ENCODE measurements around the gene ZNF138.
A peak's percentile ranks its signal among the peaks of the same experiment; 100 is the strongest.
"Not testable (repeated sequence)": the region's sequence is repeated elsewhere in the genome, so short reads cannot be mapped to it uniquely, and the experiment has no call there.

The ZNF138 gene

GRCh38 chr7:64794171-64794844, at the start of gene ZNF138:
Gene ZNF138 (plus strand): TSS chr7:64794428. CDS start chr7:64794569, 141 bp downstream.
- DNase-seq = peak; percentile 97

GRCh38 chr7:64744680-64745079, 49.5 kb upstream of the ZNF138 start:
- no peak for DNase-seq

- no peak for DNase-seq
These were observed 46.4 kb upstream of the ZNF138 start for GRCh38 chr7:64747802-64748201.

- DNase-seq = no peak
These were observed 41.2 kb upstream of the ZNF138 start for GRCh38 chr7:64753032-64753431.

- no peak for DNase-seq
These were observed 38.4 kb upstream of the ZNF138 start for GRCh38 chr7:64755865-64756264.

GRCh38 chr7:64758151-64758550, 36.1 kb upstream of the ZNF138 start:
- DNase-seq = no peak

GRCh38 chr7:64768824-64769223, 25.4 kb upstream of the ZNF138 start:
- no peak for DNase-seq

- DNase-seq = no peak
These were observed 19.9 kb upstream of the ZNF138 start for GRCh38 chr7:64774204-64774842.

- DNase-seq = no peak
These were observed 18.9 kb upstream of the ZNF138 start for GRCh38 chr7:64775289-64775688.

GRCh38 chr7:64784842-64785241, 9.4 kb upstream of the ZNF138 start:
- not testable (repeated sequence) for DNase-seq

- no peak for DNase-seq
These were observed 6.9 kb upstream of the ZNF138 start for GRCh38 chr7:64787295-64787694.

- DNase-seq = not testable (repeated sequence)
These were observed 5.0 kb upstream of the ZNF138 start for GRCh38 chr7:64789241-64789640.

- no peak for DNase-seq
These were observed 997 bp upstream of the ZNF138 start for GRCh38 chr7:64793106-64793755.

- DNase-seq = no peak
These were observed 948 bp downstream of the ZNF138 start for GRCh38 chr7:64795176-64795575.

GRCh38 chr7:64799169-64799568, 4.9 kb downstream of the ZNF138 start:
- DNase-seq = not testable (repeated sequence)

GRCh38 chr7:64802699-64803098, 8.5 kb downstream of the ZNF138 start:
- no peak for DNase-seq

- DNase-seq = no peak
These were observed 13.6 kb downstream of the ZNF138 start for GRCh38 chr7:64807731-64808365.

GRCh38 chr7:64811767-64812166, 17.5 kb downstream of the ZNF138 start:
- no peak for DNase-seq

- no peak for DNase-seq
These were observed 36.7 kb downstream of the ZNF138 start for GRCh38 chr7:64830926-64831325.

GRCh38 chr7:64832136-64832535, 37.9 kb downstream of the ZNF138 start:
- no peak for DNase-seq

- DNase-seq = no peak
These were observed 40.8 kb downstream of the ZNF138 start for GRCh38 chr7:64834989-64835388.

- not testable (repeated sequence) for DNase-seq
These were observed 41.6 kb downstream of the ZNF138 start for GRCh38 chr7:64835856-64836255.

GRCh38 chr7:64838051-64838450, 43.8 kb downstream of the ZNF138 start:
- not testable (repeated sequence) for DNase-seq

- no peak for DNase-seq
These were observed 44.5 kb downstream of the ZNF138 start for GRCh38 chr7:64838691-64839090.
